Esophagus squamous epithelium (tissue), 4 donors: Measurements from ENCODE around the gene LAMA3.

ENCODE experiments used
- POLR2A ChIP-seq, 4 donors: fragments of 450-650 bp; IDR thresholded peaks; one replicate each; pipeline ENCODE4 v1.6.1; 2017; ENCODE audit warnings: antibody characterized with exemption in 4 of 4, mild to moderate bottlenecking in 4 of 4, moderate library complexity in 3 of 4
- TF ChIP-seq, protein P1 (sequence below), 6 experiments: fragments of 450-650 bp in 4 of 6; fragments of 200-600 bp in 2 of 6; sonication (generic) in 2 of 6; IDR thresholded peaks; one replicate each; pipeline ENCODE4 v1.5.1; 2016 to 2019; ENCODE audit warnings: antibody characterized with exemption in 6 of 6, mild to moderate bottlenecking in 4 of 6, moderate library complexity in 4 of 6

DNA sequence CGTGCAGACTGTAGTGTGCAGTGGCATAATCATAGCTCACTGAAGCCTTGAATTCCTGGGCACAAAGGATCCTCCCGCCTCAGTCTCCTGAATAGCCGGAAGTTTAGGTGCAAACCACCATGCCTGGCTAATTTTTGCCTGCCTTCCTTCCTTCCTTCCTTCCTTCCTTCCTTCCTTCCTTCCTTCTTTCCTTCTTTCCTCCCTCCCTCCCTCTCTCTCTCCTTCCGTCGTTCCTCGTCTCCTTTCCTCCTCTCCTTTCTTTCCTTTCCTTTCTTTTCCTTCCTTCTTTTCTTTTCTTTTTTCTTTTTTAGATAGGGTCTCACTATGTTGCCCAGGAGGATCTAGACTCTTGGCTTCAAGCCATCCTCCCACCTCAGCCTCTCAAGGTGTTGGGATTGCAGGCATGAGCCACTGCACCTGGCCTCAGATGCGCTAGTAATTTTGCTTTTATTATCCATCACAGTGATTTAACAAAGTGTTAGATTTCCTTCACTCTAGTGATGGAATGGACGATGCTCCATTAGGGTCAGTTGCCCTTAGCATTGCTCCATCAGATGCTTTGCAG, 20.0 kb upstream of the LAMA3 start:
- TF ChIP-seq POLR2A (IDR thresholded peaks at IDR 0.05), result no peak
- TF ChIP-seq, protein P1, sequence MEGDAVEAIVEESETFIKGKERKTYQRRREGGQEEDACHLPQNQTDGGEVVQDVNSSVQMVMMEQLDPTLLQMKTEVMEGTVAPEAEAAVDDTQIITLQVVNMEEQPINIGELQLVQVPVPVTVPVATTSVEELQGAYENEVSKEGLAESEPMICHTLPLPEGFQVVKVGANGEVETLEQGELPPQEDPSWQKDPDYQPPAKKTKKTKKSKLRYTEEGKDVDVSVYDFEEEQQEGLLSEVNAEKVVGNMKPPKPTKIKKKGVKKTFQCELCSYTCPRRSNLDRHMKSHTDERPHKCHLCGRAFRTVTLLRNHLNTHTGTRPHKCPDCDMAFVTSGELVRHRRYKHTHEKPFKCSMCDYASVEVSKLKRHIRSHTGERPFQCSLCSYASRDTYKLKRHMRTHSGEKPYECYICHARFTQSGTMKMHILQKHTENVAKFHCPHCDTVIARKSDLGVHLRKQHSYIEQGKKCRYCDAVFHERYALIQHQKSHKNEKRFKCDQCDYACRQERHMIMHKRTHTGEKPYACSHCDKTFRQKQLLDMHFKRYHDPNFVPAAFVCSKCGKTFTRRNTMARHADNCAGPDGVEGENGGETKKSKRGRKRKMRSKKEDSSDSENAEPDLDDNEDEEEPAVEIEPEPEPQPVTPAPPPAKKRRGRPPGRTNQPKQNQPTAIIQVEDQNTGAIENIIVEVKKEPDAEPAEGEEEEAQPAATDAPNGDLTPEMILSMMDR (IDR thresholded peaks at IDR 0.05), result no peak
